Fibroblast of skin of scalp (primary cell): Measurements from ENCODE around the gene HK1.
"Not testable (repeated sequence)": the region's sequence is repeated elsewhere in the genome, so short reads cannot be mapped to it uniquely, and the experiment has no call there.

Experiments used
- DNase-seq: peaks from one replicate; pipeline ENCODE4 v3.0.0-alpha.2; 2013

HK1 gene

DNA sequence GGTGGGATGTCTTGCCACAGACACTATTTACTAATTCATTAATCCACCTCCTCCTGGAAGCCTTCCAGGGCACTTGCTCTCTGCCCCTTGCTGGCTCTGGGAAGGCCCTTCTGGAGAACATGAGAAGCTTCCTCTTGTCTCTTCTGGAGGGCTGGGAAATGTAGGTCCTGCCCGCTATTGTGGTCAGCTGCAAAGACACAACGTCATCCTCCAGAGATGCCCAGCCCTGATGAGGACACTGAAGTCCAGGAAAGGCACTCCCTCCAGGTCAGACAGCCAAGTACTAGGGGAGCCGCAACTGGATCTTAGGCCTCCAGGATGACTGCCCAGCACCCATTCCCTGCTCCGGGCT, 148.1 kb downstream of the HK1 start:
- no peak for DNase-seq

- no peak for DNase-seq
Observed at GRCh38 chr10:69428165-69428564, 149.9 kb downstream of the HK1 start.

GRCh38 chr10:69434169-69434568, 155.9 kb downstream of the HK1 start:
- no peak for DNase-seq

DNA sequence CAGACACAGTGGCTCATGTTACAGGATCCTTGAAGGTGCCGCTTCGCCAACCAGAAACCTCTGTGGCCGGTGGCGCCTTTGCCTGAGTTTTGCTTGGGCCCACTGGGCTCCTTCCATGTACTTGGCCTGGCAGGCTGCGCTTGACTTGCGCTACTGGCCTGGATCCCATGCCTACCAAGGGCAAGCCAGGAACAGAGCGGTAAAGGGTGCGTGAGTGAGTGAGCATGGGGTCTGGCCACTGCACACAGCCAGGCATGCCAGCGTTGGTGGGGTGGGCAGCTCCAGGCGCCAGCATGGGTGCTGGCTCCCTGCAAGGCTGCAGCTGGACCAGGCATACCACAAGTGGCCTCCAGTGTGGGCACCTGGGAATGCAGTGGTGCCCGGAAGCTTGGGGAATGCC, 156.6 kb downstream of the HK1 start:
- DNase-seq: no peak

GRCh38 chr10:69435966-69436520, 157.7 kb downstream of the HK1 start:
- DNase-seq: no peak

DNA sequence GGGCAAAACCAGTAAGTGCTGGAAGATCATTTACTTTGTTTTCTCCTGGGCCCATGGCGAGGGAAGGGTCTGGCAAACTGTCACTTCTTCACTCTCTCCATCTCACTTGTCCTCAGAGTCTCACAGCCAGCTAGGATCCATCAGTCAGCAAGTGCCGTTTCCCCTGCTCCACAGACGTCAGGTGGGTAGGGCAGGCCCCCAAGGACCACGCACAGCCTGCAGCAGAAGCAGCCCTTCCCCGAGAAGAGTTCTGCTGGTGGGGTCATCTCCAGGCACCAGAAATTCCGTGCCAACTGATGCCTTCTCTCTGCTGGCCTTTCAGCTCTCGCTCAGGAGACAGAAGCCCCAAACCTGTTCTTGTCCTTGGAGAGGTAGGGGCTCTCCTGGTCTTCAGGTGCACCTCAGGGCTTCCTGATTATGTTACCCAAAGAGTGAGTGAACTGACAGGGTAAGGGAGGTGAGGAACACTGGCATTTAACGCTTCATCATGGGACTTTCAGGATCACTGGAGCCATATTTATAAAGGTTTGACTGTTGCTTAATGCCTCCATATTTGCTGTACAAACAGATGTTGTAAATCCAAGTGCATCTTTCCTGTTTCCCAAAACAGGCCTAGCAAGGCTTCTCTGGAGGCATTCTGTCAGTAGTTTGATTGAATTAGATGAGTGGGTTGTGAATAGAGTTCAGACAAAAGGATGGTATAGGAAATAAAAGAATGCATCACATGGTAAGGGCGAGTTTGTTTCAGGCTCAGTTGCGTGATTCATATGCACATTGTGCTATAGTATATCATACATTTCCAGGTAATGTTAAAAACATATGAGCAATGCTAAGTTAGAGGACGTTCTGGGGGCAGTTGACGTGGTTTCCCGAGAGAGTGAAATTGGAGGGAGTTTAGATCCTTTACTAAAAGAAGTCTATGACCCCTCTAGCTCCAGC, 159.3 kb downstream of the HK1 start:
- no peak for DNase-seq

GRCh38 chr10:69438536-69439349, 160.4 kb downstream of the HK1 start:
- DNase-seq: peak; percentile 33

GRCh38 chr10:69439350-69439739, 161.0 kb downstream of the HK1 start:
- no peak for DNase-seq

DNA sequence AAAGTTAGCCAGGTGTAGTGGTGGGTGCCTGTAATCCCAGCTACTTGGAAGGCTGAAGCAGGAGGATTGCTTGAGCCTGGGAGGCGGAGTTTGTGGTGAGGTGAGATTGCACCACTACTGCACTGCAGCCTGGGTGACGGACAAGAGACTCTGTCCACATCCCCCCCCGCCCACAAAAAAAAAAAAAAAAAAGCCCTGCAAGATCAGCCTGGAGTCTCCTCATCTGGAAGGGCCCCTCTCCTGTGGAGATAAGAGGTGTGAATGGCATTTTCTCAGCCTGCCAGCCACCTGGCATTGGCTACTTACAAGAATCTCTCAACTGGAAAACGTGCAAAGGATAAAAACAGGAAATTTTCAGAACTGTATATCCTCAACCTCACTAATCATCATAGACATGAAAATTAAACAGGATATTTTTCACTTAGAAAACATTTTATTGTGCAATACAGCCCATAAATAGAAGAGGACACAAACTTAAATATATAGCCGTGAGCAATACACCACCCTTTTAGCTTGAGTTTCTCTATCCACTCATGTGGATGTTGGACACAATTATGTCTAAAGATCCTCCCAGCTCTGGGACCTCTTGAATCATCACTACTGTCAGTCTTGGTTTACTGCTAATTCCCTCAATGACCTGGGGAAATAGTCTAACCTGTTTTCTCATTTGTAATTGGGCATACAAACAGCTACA, 161.7 kb downstream of the HK1 start:
- no peak for DNase-seq

DNA sequence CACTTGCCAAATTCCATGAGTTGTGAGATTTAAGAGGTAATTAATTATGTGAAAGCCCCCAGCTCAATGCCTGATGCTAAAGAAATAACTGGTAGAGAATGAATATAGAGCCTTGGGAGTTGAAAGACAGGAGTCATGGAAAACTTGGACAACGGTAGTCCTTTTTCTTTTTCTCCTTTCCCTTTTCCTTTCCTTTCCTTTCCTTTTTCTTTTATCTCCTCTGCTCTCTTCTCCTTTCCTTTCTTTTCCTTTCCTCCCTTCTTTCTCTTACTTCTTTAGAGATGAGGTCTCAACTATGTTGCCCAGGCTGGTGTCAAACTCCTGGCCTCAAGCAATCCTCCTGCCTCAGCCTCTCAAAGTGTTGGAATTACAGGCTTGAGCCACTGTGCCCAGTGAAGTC, 165.1 kb downstream of the HK1 start:
- no peak for DNase-seq

DNA sequence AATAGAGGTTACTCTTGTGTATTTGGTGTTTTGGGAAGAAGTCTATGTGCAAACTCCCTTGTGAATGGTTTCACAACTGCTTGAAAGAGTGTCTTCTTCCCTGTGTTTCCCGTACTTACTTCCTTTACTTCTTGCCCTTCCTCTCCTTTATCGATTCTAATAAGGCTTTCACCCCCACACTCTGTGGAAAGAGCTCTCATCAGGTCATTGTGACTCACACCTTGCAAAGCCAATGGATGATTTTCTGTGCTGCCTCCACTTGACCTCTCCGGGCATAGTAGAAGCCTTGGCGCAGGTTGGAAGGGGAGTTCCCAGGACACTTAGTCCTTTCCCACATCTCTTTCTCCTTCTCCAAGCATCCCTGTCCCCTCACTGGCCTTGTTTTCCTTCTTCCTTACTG, 166.7 kb downstream of the HK1 start:
- no peak for DNase-seq

DNA sequence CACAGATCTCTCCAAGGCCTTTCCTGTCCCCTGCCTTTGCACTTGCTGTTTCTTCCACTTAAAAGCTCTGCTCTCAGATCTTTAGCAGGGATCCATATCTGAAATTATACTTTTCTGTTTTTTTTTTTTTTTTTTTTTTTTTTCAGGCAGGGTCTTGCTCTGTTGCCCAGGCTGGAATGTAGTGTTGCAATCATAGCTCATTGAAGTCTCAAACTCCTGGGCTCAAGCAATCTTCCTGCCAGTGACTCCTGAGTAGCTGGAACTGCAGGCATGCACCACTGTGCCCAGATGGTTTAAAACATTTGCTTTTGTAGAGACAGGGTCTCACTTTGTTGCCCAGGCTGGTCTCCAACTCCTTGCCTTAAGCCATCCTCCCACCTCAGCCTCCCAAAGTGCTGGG, 167.9 kb downstream of the HK1 start:
- no peak for DNase-seq

DNA sequence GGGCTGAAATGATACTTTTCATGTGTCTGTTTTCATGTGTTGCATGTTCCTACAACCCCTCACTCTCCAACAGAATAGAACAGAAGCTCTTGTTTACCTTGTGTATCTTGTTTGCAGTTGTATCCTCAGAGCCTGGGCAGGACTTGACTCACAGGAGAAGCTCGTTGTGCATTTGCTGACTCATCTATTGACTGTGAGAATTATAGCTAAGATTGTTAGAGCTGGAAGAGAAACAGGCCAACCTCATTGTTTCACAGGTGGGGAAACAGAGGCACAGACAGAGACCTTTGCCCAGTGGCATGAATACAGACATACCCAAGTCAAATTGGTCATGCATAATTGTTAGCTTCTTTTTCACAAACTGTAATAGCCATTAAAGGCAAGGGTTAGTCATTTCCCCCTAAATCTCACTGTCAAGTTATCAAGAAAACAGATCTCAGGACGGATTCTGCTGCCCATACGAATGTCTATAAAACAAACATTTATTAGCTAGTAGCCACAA, 168.4 kb downstream of the HK1 start:
- DNase-seq: peak; percentile 68

- DNase-seq: peak; percentile 47
Observed at GRCh38 chr10:69449841-69450240, 171.5 kb downstream of the HK1 start.

DNA sequence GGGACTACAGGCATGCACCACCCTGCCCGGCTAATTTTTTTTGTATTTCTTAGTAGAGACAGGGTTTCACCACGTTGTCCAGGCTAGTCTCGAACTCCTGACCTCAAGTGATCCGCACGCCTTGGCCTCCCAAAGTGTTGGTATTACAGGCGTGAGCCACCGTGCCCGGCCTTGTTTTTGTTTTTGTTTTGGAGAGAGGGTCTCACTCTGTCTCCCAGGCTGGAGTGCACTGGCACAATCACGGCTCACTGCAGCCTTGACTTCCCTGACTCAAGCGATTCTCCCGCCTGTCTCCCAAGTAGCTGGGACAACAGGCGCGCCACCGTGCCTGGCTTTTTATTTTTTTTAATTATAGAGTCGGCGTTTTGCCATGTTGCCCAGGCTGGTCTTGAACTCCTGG, 172.1 kb downstream of the HK1 start:
- not testable (repeated sequence) for DNase-seq

- DNase-seq: peak; percentile 65
Observed at GRCh38 chr10:69451209-69451783, 173.0 kb downstream of the HK1 start, which contains the start of gene TSPAN15. TSPAN15 (plus strand) TSS chr10:69451465; CDS start chr10:69451595, 130 bp downstream.
